ENCODE measurements around the gene STXBP6. TPM values are rescaled to one million over a fixed set of nuclear protein-coding genes. Genes with fewer than 3 reads are reported as not detected.

Gene STXBP6
- total and polyA plus RNA-seq, 2 donors (not counting 3 experiments of a cell fraction or from before 2014, with no cell fraction given), result 0.06 TPM; not detected in 1

- ChIA-PET POLR2A (no interaction called here), CTCF (interaction anchor here (0.8 to 1.4 kb wide), 2 partner anchors 12 to 17 kb away, joined by 3 to 5 read pairs; no protein-coding TSS in a partner anchor)
- BruUV-seq (replicated peaks), result no TSS peak
- no peaks in the 10 kb centered on the region for H4K20me1 ChIP-seq (replicated peaks; ENCODE audit: control insufficient read depth, extremely low read depth, insufficient read depth, low read length)
- no peak overlapping the region for H3K4me3 ChIP-seq (replicated peaks in 1 of 3; ENCODE audit: insufficient read depth in 1 of 3, low read depth in 1 of 3, low read length in 3 of 3)
- dilution Hi-C loops (cut with MboI; ENCODE audit: extremely low pct_ligation_motif_present, low sequenced_read_pairs) (no loop called here), intact Hi-C loops (cut with micrococcal nuclease) (no loop called here)
- H3K4me1 ChIP-seq (ENCODE audit: control insufficient read depth, extremely low read depth, insufficient read depth, low read length), result no peaks in the 10 kb centered on the region
- no peak overlapping the region for H3K9ac ChIP-seq (replicated peaks; ENCODE audit: extremely low read depth, insufficient read depth, low read length)
- H3K9me3 ChIP-seq (replicated peaks; ENCODE audit: control insufficient read depth, insufficient read depth, low read length), result no peaks in the 10 kb centered on the region
- DNase-seq (ENCODE audit: low read depth, low spot score) (no peak), FAIRE-seq (peak; percentile 28)
- H3K36me3 ChIP-seq (ENCODE audit: control insufficient read depth in 2 of 2, extremely low read depth in 1 of 2, insufficient read depth in 2 of 2, low read length in 2 of 2), result no peaks in the 10 kb centered on the region
- no peak overlapping the region for H2AFZ ChIP-seq (ENCODE audit: low read depth, low read length)
- H3K27ac ChIP-seq (ENCODE audit: insufficient read depth, low read depth, low read length), result no peak overlapping the region
- H3K27me3 ChIP-seq (ENCODE audit: control insufficient read depth in 2 of 2, insufficient read depth in 2 of 2, low read length in 2 of 2), result no peaks in the 10 kb centered on the region
- no peak for TF ChIP-seq POLR2A (IDR thresholded peaks at IDR 0.05; ENCODE audit: low read depth, low read length)
- H3K9me1 ChIP-seq (replicated peaks; ENCODE audit: control insufficient read depth, extremely low read depth, insufficient read depth, low read length), result no peaks in the 10 kb centered on the region
- H3K79me2 ChIP-seq (ENCODE audit: control insufficient read depth, insufficient read depth, low read length), result no peaks in the 10 kb centered on the region
- no peak overlapping the region for H3K4me2 ChIP-seq (ENCODE audit: insufficient read depth, low read length)
These were observed 260.5 kb downstream of the STXBP6 start for GRCh38 chr14:24789378-24789884.

- H3K9me1 ChIP-seq (replicated peaks; ENCODE audit: control insufficient read depth, extremely low read depth, insufficient read depth, low read length), result no peaks in the 10 kb centered on the region
- H3K4me2 ChIP-seq (ENCODE audit: insufficient read depth, low read length), result no peak overlapping the region
- no peak for FAIRE-seq
- H3K27me3 ChIP-seq (ENCODE audit: control insufficient read depth in 2 of 2, insufficient read depth in 2 of 2, low read length in 2 of 2), result peaks cover 0 to 3% of the 10 kb centered on the region in 2 experiments
- no peak for TF ChIP-seq MAX (IDR thresholded peaks at IDR 0.05; ENCODE audit: insufficient read depth, insufficient read length)
- no peak for TF ChIP-seq MYC (IDR thresholded peaks at IDR 0.05; ENCODE audit: low read depth, low read length)
- no peak for TF ChIP-seq GATA2 (IDR thresholded peaks at IDR 0.05; ENCODE audit: insufficient read depth, insufficient read length, low read depth, low read length)
- no peak for TF ChIP-seq EZH2 (IDR thresholded peaks at IDR 0.05; ENCODE audit: borderline replicate concordance, low read depth, low read length, severe bottlenecking)
- no peak for TF ChIP-seq CTCF (IDR thresholded peaks at IDR 0.05; ENCODE audit: extremely low read depth in 1 of 2, insufficient read depth in 1 of 2, low read depth in 1 of 2, low read length in 2 of 2)
- TF ChIP-seq JUN (IDR thresholded peaks at IDR 0.05; ENCODE audit: borderline replicate concordance, insufficient read depth, insufficient read length, low read depth), result no peak
- TF ChIP-seq POLR2AphosphoS5 (IDR thresholded peaks at IDR 0.05; ENCODE audit: insufficient read depth, low read depth, low read length), result no peak
- TF ChIP-seq POLR2A (IDR thresholded peaks at IDR 0.05; ENCODE audit: low read depth, low read length), result no peak
- TF ChIP-seq FOS (IDR thresholded peaks at IDR 0.05; ENCODE audit: borderline replicate concordance, insufficient read depth, low read length), result no peak
- POLR2A ChIA-PET, result no interaction called here
- no peak overlapping the region for H2AFZ ChIP-seq (ENCODE audit: low read depth, low read length)
- H3K9ac ChIP-seq (replicated peaks; ENCODE audit: extremely low read depth, insufficient read depth, low read length), result no peak overlapping the region
- H3K27ac ChIP-seq (ENCODE audit: insufficient read depth, low read depth, low read length), result no peak overlapping the region
- H3K9me3 ChIP-seq (replicated peaks; ENCODE audit: control insufficient read depth, insufficient read depth, low read length), result no peaks in the 10 kb centered on the region
- no peaks in the 10 kb centered on the region for H3K36me3 ChIP-seq (ENCODE audit: control insufficient read depth in 2 of 2, extremely low read depth in 1 of 2, insufficient read depth in 2 of 2, low read length in 2 of 2)
- no peak overlapping the region for H3K4me3 ChIP-seq (replicated peaks in 1 of 3; ENCODE audit: insufficient read depth in 1 of 3, low read depth in 1 of 3, low read length in 3 of 3)
- CTCF ChIA-PET, result no interaction called here
- intact Hi-C loops (cut with micrococcal nuclease) (no loop called here), dilution Hi-C loops (cut with MboI; ENCODE audit: extremely low pct_ligation_motif_present, low sequenced_read_pairs) (no loop called here)
- no peaks in the 10 kb centered on the region for H4K20me1 ChIP-seq (replicated peaks; ENCODE audit: control insufficient read depth, extremely low read depth, insufficient read depth, low read length)
- H3K4me1 ChIP-seq (ENCODE audit: control insufficient read depth, extremely low read depth, insufficient read depth, low read length), result no peaks in the 10 kb centered on the region
- no peaks in the 10 kb centered on the region for H3K79me2 ChIP-seq (ENCODE audit: control insufficient read depth, insufficient read depth, low read length)
- DNase-seq (ENCODE audit: low read depth, low spot score), result no peak
- no TSS peak for BruUV-seq (replicated peaks)
These were observed 264.2 kb downstream of the STXBP6 start for GRCh38 chr14:24785698-24786097.

Data from endothelial cell of umbilical vein (primary cell).